ENCODE results near the gene COQ7. TPM values are rescaled to one million over a fixed set of nuclear protein-coding genes. Genes with fewer than 3 reads are reported as not detected.

The COQ7 gene
- total RNA-seq (2022; extraction: Qiagen RNA extraction), result 23.4 to 26.0 TPM (median 24.4 TPM) in 5 replicates

GRCh38 chr16:19067349-19068236 lies at the start of gene COQ7:
Gene COQ7 (plus strand): TSS chr16:19067614. CDS start chr16:19067665, 51 bp downstream.

GRCh38 chr16:19113577-19114358 lies 46.4 kb downstream of the COQ7 start, which contains the start of gene ITPRIPL2:
Gene ITPRIPL2 (plus strand): TSS chr16:19113964. CDS start chr16:19114462, 498 bp downstream.

Other genes starting within 250 kb of the COQ7 start
- 13.8 to 23.9 TPM (median 21.7 TPM) in 5 replicates for gene SMG1, start 141.2 kb upstream of the COQ7 start, total RNA-seq (2022; extraction: Qiagen RNA extraction)
- 6.2 to 8.8 TPM (median 7.4 TPM) in 5 replicates for gene TMC7, start 83.7 kb upstream of the COQ7 start, total RNA-seq (2022; extraction: Qiagen RNA extraction)
- 11.0 to 18.3 TPM (median 15.8 TPM) in 5 replicates for gene ITPRIPL2, start 46.4 kb downstream of the COQ7 start, total RNA-seq (2022; extraction: Qiagen RNA extraction)
- 9.7 to 13.1 TPM (median 11.0 TPM) in 5 replicates for gene SYT17, start 100.6 kb downstream of the COQ7 start, total RNA-seq (2022; extraction: Qiagen RNA extraction)
- gene CLEC19A, start 218.1 kb downstream of the COQ7 start, total RNA-seq (2022; extraction: Qiagen RNA extraction), result 0.11 to 0.32 TPM (median 0.19 TPM) in 4 of 5 replicates, not detected in the other

All from A549 treated with Mapracorat at 1 μM for 4 hours (cell line).